Keratinocyte (primary cell): ENCODE results near the gene ENPP6. TPM values are rescaled to one million over a fixed set of nuclear protein-coding genes. Genes with fewer than 3 reads are reported as not detected.

Source experiments
- DNase-seq: peaks from one replicate; pipeline ENCODE4 v3.0.0-alpha.2; 2011; ENCODE audit warnings: low read depth, missing footprints, low spot score
- FAIRE-seq: peaks from 2 replicates; lab custom pipeline; 2011; peaks lifted over from hg19 to GRCh38; lab: Jason Lieb, UNC
- H2AFZ ChIP-seq: 2 replicates; pipeline ENCODE4 v1.6.0; 2012; ENCODE audit warnings: low read length, control low read depth, inconsistent platforms; ENCODE audit not compliant: control insufficient read depth
- H3K27ac ChIP-seq: 2 replicates; pipeline ENCODE4 v1.5.1; 2011; ENCODE audit warnings: low read length; ENCODE audit not compliant: control insufficient read depth, insufficient read depth
- H3K27me3 ChIP-seq: 3 replicates; pipeline ENCODE4 v1.6.0; 2011; ENCODE audit warnings: low read length; ENCODE audit not compliant: control insufficient read depth, insufficient read depth; ENCODE audit errors: extremely low read depth
- H3K36me3 ChIP-seq, 2 experiments: 2 replicates in 1 of 2; 3 replicates in 1 of 2; pipeline ENCODE4 v1.5.1; 2011; ENCODE audit warnings: low read length in 2 of 2, mild to moderate bottlenecking in 1 of 2; ENCODE audit not compliant: control insufficient read depth in 2 of 2, insufficient read depth in 2 of 2; ENCODE audit errors: extremely low read depth in 1 of 2
- H3K4me1 ChIP-seq: 3 replicates; pipeline ENCODE4 v1.5.1; 2011; ENCODE audit warnings: low read length; ENCODE audit not compliant: control insufficient read depth, insufficient read depth; ENCODE audit errors: extremely low read depth
- H3K4me2 ChIP-seq: 3 replicates; pipeline ENCODE4 v1.6.0; 2011; ENCODE audit warnings: low read depth, low read length; ENCODE audit not compliant: control insufficient read depth, insufficient read depth; ENCODE audit errors: extremely low read depth
- H3K4me3 ChIP-seq, 3 experiments: fragments of 200-600 bp in 1 of 3; sonication (generic) in 1 of 3; 2 replicates in 2 of 3; 3 replicates in 1 of 3; pipeline ENCODE4 v1.5.1; 2011 to 2016; ENCODE audit warnings: low read length in 3 of 3, mild to moderate bottlenecking in 3 of 3, control low read depth in 2 of 3, inconsistent platforms in 1 of 3, low read depth in 1 of 3, mixed read lengths in 1 of 3, mixed run types in 1 of 3, moderate library complexity in 1 of 3; ENCODE audit not compliant: control insufficient read depth in 2 of 3, insufficient read depth in 2 of 3; ENCODE audit errors: extremely low read depth in 1 of 3
- H3K79me2 ChIP-seq: 2 replicates; pipeline ENCODE4 v1.6.0; 2012; ENCODE audit warnings: low read length; ENCODE audit not compliant: control insufficient read depth, insufficient read depth
- H3K9ac ChIP-seq: 3 replicates; pipeline ENCODE4 v1.6.0; 2011; ENCODE audit warnings: low read length; ENCODE audit not compliant: control insufficient read depth, insufficient read depth; ENCODE audit errors: extremely low read depth
- H3K9me1 ChIP-seq: 3 replicates; pipeline ENCODE4 v1.6.0; 2011; ENCODE audit warnings: low read length; ENCODE audit not compliant: control insufficient read depth, insufficient read depth; ENCODE audit errors: extremely low read depth
- H3K9me3 ChIP-seq: 2 replicates; pipeline ENCODE4 v1.5.1; 2012; ENCODE audit warnings: low read depth, low read length; ENCODE audit not compliant: control insufficient read depth
- H4K20me1 ChIP-seq: 3 replicates; pipeline ENCODE4 v1.6.0; 2011; ENCODE audit warnings: low read length; ENCODE audit not compliant: control insufficient read depth, insufficient read depth; ENCODE audit errors: extremely low read depth
- CTCF ChIP-seq, 3 experiments: IDR thresholded peaks in 1 of 3; conservative IDR thresholded peaks in 1 of 3; optimal IDR thresholded peaks in 1 of 3; 2 replicates in 2 of 3; 3 replicates in 1 of 3; pipeline versions ENCODE3 to v1.5.1; 2011; ENCODE audit warnings: low read length in 3 of 3, mild to moderate bottlenecking in 3 of 3, moderate library complexity in 2 of 3, control low read depth in 1 of 3, inconsistent platforms in 1 of 3; ENCODE audit not compliant: insufficient read depth in 2 of 3; ENCODE audit errors: extremely low read depth in 1 of 3
- EZH2 ChIP-seq: IDR thresholded peaks from one replicate; pipeline ENCODE4 v1.6.1; 2012; ENCODE audit warnings: inconsistent platforms, mild to moderate bottlenecking, low read length, moderate library complexity
- dilution Hi-C: fragments of 300-500 bp; cut with MboI; formaldehyde crosslinking; loops from one replicate; pipeline ENCODE4 v1.7.0; 2020; ENCODE audit warnings: low sequenced_read_pairs; ENCODE audit not compliant: extremely low pct_ligation_motif_present
- polyA plus RNA-seq, 5 experiments: library from polyadenylated mRNA; depleted of rRNA in 3 of 5; stranded (reverse) in 3 of 5; stranded (forward) in 1 of 5; unstranded in 1 of 5; fragments of >200 nt; gene quantifications; 1 replicate in 1 of 5; 2 replicates in 3 of 5; 3 replicates in 1 of 5; pipeline versions ENCODE4 v1.2.1 to v1.2.3, GENCODE V29; 2011 to 2012; ENCODE audit warnings: missing spikeins in 2 of 5, low read depth in 1 of 5, low replicate concordance in 1 of 5

The ENPP6 gene
- polyA plus RNA-seq, 1 donor (not counting 4 experiments of a cell fraction or from before 2014, with no cell fraction given) = not detected

GRCh38 chr4:184228056-184228705 lies 10.5 kb upstream of the ENPP6 start:
- Histone ChIP-seq H3K4me1 (no peaks in the 10 kb centered on the region), H3K9me3 (no peaks in the 10 kb centered on the region), H3K9ac (no peak overlapping the region), H3K27me3 (no peaks in the 10 kb centered on the region), H2AFZ (no peak overlapping the region), H3K79me2 (no peaks in the 10 kb centered on the region), H3K4me3 (no peak overlapping the region), H3K27ac (no peak overlapping the region), H3K9me1 (no peaks in the 10 kb centered on the region), H3K36me3 (no peaks in the 10 kb centered on the region), H4K20me1 (no peaks in the 10 kb centered on the region), H3K4me2 (no peak overlapping the region)
- dilution Hi-C loops = no loop called here
- DNase-seq (no peak), FAIRE-seq (no peak)
- TF ChIP-seq CTCF (optimal IDR thresholded peaks at IDR 0.05 in 1 of 3, IDR thresholded peaks at IDR 0.05 in 1 of 3, conservative IDR thresholded peaks at IDR 0.05 in 1 of 3; ENCODE audit: extremely low read depth in 1 of 3, insufficient read depth in 2 of 3, low read length in 3 of 3) (no peak), EZH2 (no peak)

GRCh38 chr4:184216515-184216914 lies 1.2 kb downstream of the ENPP6 start:
- no peak for FAIRE-seq
- H3K27me3 ChIP-seq = peaks cover 3% of the 10 kb centered on the region
- H3K36me3 ChIP-seq = no peaks in the 10 kb centered on the region
- H3K4me1 ChIP-seq = no peaks in the 10 kb centered on the region
- no peak overlapping the region for H3K4me2 ChIP-seq
- DNase-seq = no peak
- no peak overlapping the region for H3K4me3 ChIP-seq
- H3K9me3 ChIP-seq = no peaks in the 10 kb centered on the region
- dilution Hi-C loops = no loop called here
- no peak overlapping the region for H3K9ac ChIP-seq
- TF ChIP-seq CTCF (optimal IDR thresholded peaks at IDR 0.05 in 1 of 3, IDR thresholded peaks at IDR 0.05 in 1 of 3, conservative IDR thresholded peaks at IDR 0.05 in 1 of 3; ENCODE audit: extremely low read depth in 1 of 3, insufficient read depth in 2 of 3, low read length in 3 of 3) (no peak), EZH2 (no peak)
- H3K79me2 ChIP-seq = no peaks in the 10 kb centered on the region
- H3K9me1 ChIP-seq = no peaks in the 10 kb centered on the region
- no peak overlapping the region for H2AFZ ChIP-seq
- H4K20me1 ChIP-seq = no peaks in the 10 kb centered on the region
- H3K27ac ChIP-seq = no peak overlapping the region
